K562 (cell line): ENCODE measurements around the gene ATXN7L1. TPM values are rescaled to one million over a fixed set of nuclear protein-coding genes. Genes with fewer than 3 reads are reported as not detected.

Source experiments
- CHD7 ChIP-seq: fragments of 200-600 bp; sonication (generic); IDR thresholded peaks from one replicate; pipeline ENCODE4 v1.6.1; 2012; ENCODE audit warnings: mild to moderate bottlenecking, low read depth, low read length, inconsistent platforms
- GTF2A2 ChIP-seq: IDR thresholded peaks from 2 replicates; pipeline ENCODE4 v1.6.1; 2016; ENCODE audit warnings: mild to moderate bottlenecking, missing genetic modification characterization, missing compliant biosample characterization
- PBX2 ChIP-seq, 2 experiments: IDR thresholded peaks in 1 of 2; conservative IDR thresholded peaks in 1 of 2; 2 replicates each; pipeline ENCODE4 v1.6.1; 2016; ENCODE audit warnings: low read depth in 2 of 2, mild to moderate bottlenecking in 1 of 2, missing compliant biosample characterization in 1 of 2, missing genetic modification characterization in 1 of 2, moderate library complexity in 1 of 2
- PHTF2 ChIP-seq: fragments of 250-450 bp; sonication (Bioruptor Pico); IDR thresholded peaks from 2 replicates; pipeline ENCODE4 v1.5.0; 2021; ENCODE audit warnings: mild to moderate bottlenecking
- RBFOX2 ChIP-seq: fragments of 200-400 bp; formaldehyde crosslinking; IDR thresholded peaks from 2 replicates; pipeline ENCODE4 v1.6.1; 2017; ENCODE audit warnings: low read depth, mild to moderate bottlenecking, low read length, moderate library complexity
- SMARCA4 ChIP-seq: fragments of 450-650 bp; IDR thresholded peaks from 2 replicates; pipeline ENCODE4 v1.6.1; 2016
- THAP7 ChIP-seq: fragments of 250-450 bp; sonication (Bioruptor Pico); IDR thresholded peaks from 2 replicates; pipeline ENCODE4 v1.5.0; 2021
- THRAP3 ChIP-seq: fragments of 450-650 bp; IDR thresholded peaks from 2 replicates; pipeline ENCODE4 v1.6.1; 2016; ENCODE audit warnings: mild to moderate bottlenecking, inconsistent platforms, borderline replicate concordance
- polyA plus RNA-seq, 8 experiments: library from polyadenylated mRNA; depleted of rRNA in 4 of 8; stranded (reverse) in 5 of 8; unstranded in 3 of 8; fragments of >200 nt; fragmentation: Nextera tagmentation in 2 of 8; fragmentation: Illumina TruSeq in 1 of 8; extraction: Ambion mirVana in 2 of 8; extraction: Trizol in 1 of 8; gene quantifications; 2 replicates each; pipeline versions ENCODE4 v1.2.1 to v1.2.3, GENCODE V29; 2011 to 2014; ENCODE audit warnings: inconsistent platforms in 1 of 8, missing spikeins in 1 of 8
- total RNA-seq, 7 experiments: library from RNA; depleted of rRNA in 6 of 7; stranded (reverse); fragments of >200 nt in 6 of 7; fragmentation: Illumina TruSeq in 2 of 7; extraction: Trizol in 2 of 7; gene quantifications; 2 replicates each; pipeline versions ENCODE4 v1.2.1 to v1.2.3, GENCODE V29; 2011 to 2021; ENCODE audit warnings: low replicate concordance in 1 of 7

ATXN7L1 gene
- total and polyA plus RNA-seq, 9 of the 15 experiments (the other 6 are each of a cell fraction or from before 2014, with no cell fraction given) = 6.6 to 13.7 (median 10.7) TPM

- TF ChIP-seq CHD7 (no peak), THRAP3 (no peak), RBFOX2 (no peak), SMARCA4 (no peak), THAP7 (CRISPR knock-in tag) (no peak), PHTF2 (CRISPR knock-in tag) (no peak), GTF2A2 (tag) (no peak), PBX2 (CRISPR knock-in tag; IDR thresholded peaks at IDR 0.05; ENCODE audit: low read depth) (no peak), PBX2 (tag; conservative IDR thresholded peaks at IDR 0.05; ENCODE audit: low read depth) (no peak)
These were observed 214.8 kb downstream of the ATXN7L1 start (continued) for GRCh38 chr7:105661625-105662024.
